UCSD-AML1 (cell line): ENCODE results near the gene SLC12A8.

Source experiments
- DNase-seq: peaks from one replicate; lab custom pipeline; 2025; ENCODE audit not compliant: unreplicated experiment; lab: John Stamatoyannopoulos, UW

Gene SLC12A8

DNA sequence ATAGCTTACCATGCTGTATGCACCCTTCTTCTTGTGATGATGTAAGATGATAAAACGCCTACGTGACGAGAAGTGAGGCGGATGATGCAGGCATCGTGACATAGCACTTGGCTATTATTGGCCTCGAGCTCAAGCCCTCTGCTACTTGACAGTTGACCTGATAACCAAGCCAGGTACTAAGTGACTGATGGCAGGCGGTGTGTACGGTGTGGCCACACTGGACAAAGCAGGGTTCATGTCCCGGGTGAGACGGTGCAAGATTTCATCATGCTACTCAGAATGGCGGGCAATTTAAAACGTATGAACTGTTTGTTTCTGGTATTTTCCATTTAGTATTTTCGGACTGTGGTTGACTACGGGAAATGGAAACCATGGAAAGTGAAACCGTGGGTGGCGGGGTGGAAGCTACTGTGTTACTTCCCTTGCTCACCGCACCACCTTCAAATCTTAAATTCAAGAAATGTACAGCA lies 57.7 kb downstream of the SLC12A8 start:
- DNase-seq: no peak

DNA sequence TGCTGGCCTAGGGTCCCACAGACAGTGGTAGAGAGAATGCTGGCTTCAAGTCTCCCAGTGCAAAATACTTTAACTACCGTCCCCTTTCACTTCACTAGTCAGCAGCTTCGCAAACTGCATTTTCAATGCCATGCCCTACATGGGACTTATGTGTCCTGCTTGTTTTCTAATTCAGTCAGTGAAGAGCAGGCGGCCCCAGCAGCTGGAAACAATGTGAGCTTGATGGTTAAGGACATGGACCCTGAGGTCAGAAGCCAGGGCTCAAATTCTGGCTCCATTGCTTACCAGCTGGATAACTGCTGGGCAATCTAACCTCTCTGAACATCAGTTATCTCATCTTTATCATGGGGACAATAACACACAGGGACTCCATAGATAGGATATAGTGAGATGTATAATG lies 58.4 kb downstream of the SLC12A8 start:
- no peak for DNase-seq

DNA sequence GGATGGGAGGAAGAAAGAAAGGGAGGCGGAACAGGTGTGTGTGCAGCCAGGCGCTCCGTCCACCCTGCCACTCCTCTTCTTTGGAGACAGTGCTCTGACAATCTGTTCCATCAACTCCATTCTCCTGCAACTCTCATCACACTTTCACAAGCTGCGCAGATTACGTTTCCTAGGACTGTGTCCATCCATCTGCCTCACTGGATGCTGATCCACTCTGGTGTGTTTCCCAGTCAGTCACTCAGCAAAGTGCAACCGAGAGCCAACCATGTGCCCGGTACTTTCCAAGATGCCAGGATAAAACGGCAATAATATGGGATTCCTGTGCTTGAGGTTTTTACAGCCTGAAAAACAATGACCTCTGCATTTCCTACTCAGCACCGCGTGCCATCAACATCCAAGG lies 59.6 kb downstream of the SLC12A8 start:
- no peak for DNase-seq

DNA sequence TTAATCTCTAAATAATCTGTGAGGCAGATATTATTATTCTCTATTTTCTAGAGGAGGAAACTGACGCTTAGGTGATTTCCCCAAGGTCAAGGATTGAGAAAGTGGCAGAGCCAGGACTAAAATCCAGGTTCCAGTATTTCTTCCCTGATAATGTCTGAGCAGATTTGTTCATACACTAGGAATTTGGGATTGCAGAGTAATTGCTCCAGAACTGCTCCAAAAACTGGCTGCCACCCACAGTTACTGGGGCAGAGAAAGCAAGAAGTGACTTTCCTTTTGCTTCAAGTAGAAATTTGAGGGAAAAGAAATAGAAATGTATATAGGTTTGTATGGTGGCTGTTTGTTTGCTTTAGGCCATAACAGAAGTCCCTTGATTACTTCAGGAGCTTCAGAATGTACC lies 60.6 kb downstream of the SLC12A8 start:
- DNase-seq: no peak

DNA sequence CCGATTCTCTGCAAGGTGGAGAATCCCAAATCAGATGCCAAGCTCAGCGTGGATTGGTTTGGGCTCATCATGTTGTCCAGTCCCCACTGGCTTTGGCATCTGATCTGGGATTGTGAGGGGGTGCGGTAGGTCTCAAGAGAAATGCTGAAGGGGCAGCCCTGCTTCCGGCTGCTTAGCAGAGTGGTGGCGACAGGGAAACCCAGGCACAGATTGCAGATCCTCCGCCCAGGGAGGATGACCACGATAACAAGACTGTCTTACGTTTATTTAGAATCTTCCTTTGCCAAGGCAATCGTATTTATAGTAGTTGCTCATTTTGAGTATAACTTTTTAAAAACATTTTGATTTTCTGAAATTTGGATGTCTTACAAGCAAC lies 61.1 kb downstream of the SLC12A8 start:
- no peak for DNase-seq

DNA sequence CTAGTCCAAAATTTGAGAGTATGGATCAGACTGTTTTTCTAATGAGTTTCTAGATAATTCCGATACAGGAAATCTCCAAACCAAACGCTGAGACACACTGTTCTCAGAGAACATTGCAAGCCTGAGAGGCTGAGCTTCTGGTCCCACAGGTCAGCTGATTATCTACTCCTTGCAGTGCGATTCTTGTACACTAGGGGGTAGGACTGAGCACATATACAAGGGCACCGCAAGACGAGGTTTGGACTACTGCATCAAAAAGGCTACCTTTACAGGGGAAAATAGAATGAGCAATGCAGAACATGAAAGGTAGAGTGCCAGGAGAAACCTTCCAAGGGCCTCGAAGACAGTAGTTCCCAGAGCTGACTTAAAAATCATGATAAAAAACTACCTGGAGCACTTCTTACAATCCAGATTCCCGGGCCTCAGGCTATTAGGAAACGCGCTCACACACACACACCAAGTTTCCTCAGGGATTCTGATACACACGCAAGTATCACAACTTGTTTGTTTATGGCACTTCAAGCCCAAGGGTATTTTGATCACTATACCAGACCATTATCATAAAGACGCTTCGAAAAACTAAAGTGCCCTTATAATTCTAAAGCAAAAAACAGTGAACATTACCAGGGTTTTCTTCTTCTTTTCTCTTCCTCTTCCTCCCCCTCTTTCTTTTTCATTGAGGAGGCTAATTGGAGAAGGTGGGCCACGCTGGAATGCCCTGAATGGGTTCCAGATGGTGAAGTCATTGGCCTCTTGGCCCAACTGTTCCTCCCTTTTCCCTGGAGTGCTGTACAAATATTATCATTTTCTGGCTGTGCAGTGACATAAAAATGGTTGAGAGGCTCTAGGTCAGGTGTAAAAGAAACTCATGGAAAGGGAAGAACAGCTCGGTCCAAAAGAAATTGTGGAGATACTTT lies 61.8 kb downstream of the SLC12A8 start:
- peak; percentile 38 for DNase-seq

DNA sequence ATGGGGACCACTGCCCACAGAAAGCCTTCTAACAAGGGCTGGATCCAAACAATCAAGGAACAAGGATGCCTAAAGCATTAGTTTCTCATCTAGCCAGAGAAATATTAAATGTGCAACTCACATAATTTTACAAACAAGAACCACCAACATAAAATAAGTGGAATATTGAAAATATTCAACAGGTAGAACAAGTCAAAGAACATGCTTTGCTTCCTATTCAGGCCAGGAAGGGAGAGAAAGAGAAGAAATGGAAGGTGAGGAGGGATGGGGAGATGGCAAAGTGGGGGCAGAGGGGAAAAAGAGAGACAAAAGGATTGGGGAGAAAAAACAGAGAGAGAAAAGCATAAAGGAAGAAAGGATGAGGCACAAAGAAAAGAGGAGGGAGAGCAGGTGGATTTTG lies 63.1 kb downstream of the SLC12A8 start:
- no peak for DNase-seq

DNA sequence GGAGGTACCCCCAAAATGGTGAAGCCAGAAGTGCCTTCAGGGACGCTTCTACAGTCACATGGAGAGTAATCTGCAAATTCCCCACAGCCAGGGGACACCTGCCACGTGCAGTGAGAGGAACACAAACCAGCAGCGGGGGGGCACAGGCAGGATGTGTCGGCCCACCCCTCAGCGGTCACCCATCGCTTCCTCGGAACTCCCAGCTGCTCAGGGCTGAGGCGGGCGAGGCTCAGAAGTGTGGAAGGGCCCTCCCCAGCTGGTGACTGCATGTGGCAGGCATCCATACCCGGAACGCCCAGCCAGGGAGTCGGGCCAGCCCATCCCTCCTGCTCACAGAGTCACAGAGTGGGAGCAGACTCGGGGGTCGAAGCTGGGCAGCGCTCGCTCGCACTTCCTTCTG lies 63.7 kb downstream of the SLC12A8 start:
- DNase-seq: no peak

DNA sequence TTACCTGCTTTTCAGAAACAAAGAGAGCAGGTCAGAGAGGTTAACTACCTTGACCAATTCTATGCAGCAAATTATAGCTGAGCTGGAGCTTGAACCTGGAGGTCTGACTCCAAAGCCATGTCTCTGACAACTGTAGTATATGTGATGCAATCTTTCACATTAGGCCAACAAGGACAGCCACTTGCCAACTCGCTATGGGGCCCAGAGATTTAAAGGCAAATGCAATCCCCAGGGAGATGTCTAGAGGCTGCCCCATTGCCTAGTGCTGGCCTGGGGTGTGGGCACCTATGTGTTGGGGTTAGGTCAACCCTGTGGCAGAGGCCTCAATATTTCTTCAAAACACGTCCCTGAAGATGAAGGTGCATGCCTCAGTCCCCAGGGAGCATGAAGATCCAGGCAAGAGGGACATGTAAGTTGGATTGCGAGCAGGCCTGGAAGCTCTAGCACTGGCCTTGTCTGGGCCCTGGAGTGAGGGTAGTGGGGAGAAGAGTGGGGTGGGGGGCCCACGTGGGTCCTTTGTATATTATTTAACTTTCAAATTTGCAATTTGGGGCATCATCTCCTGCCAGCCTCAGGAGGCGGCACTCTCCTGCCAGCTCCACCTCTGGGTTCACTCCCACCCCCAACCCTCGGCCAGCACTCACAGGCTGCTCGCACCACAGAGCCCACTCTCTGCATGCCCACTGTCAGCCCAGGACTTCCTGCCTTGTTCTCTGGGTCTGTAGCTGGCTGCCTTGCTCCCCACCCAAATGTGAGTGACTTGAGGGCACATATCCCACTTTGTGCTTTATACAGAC lies 64.3 kb downstream of the SLC12A8 start:
- no peak for DNase-seq

DNA sequence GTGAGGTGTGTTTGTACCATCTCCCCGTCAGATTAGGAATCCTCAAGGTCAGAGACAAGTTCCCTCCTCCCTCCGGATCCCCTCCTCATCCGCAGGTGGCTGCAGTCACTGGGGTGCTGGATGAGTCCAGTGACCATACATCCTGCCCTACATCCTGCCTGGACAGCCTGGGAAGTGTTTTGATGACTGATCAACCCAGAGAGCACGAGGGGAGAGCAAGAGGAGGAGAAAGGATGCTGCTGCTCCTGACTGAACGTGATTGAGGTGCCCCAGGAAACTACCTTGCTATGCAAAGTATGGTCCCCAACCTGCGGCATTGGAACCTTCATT lies 65.1 kb downstream of the SLC12A8 start:
- DNase-seq: no peak

DNA sequence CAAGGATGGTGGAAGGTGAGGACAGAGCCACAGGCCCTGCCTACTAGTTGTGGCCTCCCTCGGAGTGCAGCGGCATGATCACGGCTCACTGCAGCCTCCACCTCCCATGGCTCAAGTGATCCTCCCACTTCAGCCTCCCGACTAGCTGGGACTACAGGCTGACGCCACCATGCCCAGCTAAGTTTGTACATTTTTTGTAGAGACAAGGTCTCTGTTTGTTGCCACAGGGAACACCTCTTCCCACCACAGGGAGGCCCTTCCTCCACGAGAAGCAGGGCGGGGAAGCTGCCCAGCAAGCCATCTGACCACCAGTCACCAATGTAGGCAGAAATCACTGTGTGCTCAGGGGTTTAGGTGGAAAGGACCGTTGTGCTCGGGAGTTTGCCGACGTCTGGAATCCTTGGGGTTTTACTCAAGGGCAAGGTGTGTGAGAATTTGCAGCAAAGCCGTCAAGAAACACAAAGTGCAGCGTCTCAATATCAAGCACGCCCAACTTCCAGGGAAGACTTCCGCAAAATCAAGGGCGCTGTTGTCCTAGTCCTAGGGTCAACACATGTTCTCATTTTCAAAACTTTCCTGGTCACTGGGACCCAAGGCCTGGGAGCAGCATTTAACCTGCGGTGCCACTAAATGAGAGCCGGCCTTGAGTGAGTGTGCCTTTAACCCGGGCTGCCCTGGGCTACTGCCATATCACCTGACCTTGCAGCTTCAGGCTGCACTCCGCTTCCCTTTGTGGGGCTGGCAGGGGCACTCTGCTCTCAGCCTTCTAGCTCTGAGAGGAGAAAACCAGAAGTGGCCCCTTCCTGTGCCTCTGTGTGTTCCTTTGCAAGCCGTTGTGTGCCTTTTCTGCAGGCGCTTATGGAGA lies 65.7 kb downstream of the SLC12A8 start:
- peak; percentile 62 for DNase-seq

DNA sequence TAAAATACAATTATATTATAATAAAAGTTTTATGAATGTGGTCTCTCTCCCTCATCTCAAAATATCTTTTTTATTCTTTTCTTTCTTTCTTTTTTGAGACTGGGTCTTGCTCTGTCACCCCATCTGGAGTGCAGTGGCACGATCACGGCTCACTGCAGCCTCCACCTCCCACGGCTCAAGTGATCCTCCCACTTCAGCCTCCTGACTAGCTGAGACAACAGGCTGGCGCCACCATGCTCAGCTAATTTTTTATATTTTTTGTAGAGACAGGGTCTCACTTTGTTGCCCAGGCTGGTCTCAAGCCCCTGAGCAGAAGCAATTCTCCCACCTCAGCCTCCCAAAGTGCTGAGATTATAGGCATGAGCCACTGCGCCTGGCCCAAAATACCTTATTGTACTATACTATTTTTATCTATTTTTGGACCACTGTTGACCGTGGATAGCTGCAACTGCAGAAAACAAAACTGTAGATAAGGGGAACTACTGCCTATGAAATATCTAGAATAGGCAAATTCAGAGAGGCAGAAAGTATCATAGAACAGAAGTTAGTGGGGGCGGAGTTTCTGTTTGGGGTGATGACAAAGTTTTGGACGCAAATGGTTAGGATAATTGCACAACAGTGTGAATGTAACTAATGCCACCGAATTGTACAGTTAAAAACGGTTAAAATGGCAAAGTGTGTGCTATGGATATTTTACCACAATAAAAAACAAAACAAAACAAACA lies 66.6 kb downstream of the SLC12A8 start:
- DNase-seq: no peak

DNA sequence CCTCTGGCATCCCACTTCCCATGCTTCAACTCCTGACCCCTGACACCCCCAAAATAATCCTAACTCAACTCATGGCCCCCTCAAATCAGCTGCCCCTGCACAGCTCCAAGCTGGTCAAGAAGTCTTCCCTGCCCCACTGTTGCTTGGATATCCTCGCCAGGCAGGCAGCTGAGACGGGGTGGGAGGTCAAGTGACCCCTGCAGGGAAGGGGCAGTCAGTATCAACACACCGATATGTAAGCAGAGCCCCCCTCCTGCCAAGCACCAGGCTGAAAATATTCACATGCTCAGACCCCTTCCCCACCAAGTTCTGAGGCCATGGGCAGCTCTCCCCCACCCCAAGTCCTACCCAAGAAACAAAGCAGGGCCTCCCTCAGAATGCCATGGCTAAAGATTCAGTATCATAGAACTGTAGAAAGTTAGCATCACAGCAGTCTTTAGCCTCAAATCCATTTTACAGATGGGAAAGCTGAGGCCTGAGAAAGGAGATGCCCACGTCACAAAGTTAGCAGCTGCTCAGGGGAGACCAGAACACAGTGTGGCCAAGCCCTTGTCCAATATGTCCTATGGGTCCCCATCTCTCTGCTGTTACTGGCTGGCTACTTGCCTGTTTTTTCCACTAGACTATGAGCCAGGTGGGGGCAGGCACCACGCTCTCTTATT lies 67.8 kb downstream of the SLC12A8 start:
- no peak for DNase-seq

DNA sequence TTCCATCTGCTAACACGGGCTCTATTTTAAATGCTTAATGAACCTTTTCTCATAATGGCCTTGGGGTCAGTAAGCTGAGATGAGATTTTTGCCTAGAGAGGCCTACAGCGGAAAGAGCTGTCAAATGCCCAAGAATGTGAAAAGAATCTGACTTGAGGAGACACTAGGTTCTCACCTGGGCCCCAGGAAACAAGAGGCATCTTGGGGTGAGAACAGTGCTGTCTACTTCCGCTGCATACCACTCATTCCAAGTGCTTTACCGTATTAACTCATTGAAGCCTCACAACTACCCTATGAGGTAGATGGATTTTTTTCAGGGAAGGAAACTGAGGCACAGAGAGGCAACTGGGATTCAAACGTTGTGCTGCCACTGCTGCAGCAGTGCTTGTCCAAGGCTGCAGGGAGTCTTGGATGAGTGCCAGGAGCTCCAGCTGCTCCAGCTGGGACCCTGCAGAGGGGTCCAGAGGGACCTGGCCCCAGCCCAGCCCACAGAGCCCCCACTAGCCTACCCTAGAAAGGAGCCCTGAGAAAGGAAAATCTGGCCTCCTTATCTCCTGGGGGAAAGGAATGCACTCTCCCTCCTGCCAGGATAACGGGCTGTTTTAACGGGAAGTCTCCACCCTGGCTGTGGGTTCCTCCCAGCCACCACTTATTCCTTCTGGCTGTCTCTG lies 68.4 kb downstream of the SLC12A8 start:
- no peak for DNase-seq

DNA sequence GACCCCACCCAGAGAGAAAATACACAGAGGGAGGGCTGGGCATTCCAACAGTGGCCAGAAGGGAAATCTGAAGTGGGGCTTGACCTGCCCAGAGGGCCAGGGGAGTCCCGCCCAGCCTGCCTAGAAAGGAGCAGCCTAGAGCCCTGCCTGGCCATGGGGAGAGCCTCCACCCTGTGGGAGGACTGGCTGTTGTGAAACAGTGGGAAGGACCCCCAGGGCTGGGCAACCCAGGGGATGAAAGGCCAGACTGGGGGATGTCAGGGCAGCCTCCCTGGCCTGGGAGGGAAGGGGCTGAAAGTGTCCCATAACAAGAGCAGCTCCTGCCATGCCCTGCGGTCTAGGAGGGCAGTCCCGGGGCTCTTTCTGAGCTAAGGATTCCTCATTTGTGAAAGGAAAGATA lies 69.0 kb downstream of the SLC12A8 start:
- DNase-seq: no peak

DNA sequence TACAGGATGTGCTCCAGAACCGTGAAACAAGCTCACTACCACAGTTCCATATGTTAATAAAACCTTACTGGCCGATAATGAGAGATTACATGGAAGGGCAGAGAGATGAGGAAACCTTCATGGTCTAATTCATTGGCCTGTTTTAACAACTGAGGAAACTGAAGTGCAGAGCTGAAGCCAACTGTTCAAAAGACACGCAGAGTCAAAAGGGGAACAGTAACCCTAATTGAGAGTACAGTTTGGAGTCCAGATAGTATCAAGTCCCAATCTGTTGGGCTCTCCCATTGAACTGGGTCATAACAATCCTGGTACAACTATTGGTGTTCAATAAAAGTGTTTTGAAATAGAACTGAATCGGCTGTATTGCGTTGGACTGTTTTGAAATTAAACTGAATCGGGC lies 69.6 kb downstream of the SLC12A8 start:
- DNase-seq: no peak

DNA sequence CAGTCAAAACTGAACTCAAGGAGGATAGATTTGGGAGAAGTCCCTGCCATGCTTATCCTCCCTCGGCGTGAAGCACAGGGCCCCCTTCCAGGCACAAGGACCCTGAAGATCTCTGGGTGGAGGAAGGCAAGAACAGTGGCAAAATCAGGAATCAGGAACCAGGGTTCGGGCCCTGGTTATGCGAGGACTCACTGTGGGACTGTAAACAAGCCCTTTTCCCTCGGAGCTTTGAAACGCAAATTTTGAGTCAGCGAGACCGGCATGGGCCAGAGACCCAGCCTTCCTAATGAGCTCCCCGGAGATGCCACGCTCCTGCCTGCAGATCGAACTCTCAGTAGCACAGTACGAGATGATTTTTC lies 70.1 kb downstream of the SLC12A8 start:
- no peak for DNase-seq

DNA sequence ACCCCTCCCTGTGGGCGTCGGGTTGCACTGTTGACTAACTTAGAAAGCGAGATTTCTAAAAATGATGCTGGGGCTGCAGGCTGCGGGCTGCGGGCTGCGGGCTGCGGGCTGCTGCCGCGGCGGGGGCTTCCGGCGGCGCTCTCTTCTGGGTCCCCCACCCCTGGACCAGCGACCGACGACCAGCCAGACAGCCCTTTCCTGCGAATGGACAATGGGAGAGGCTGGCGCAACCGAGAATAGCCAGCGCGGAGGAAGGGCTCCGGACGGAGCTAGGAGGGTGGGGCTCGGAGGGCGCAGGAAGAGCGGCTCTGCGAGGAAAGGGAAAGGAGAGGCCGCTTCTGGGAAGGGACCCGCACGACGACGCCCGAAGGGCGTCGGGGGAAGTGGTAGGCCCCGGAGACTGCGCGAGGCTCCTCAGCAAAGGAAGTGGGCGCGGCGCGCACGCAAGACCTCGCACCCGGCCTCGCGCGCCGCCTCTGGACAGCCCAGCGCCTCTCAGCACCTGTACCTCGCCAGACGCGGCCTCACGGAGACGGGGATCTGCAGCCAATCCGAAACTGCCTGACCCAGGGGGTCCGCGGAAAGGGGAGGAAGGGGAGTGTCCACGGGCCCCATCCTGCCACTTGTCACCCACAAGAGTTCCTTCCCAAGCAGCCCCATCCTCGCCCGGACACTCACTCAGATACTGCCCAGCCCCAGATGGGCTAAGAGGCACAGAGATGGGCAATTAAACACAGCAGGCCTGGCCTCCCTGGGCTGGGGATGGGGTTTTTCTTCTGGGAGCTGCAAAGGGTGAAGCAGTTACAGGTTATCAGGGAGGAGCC lies 70.7 kb downstream of the SLC12A8 start:
- DNase-seq: peak; percentile 79
